GM19351 (cell line): ENCODE measurements around the gene UBE2E2.
A peak's percentile ranks its signal among the peaks of the same experiment; 100 is the strongest.

ENCODE experiments used
- ATAC-seq: cut with Tn5 transposase; IDR thresholded peaks from one replicate; pipeline ENCODE4 v1.9.1; 2021; ENCODE audit warnings: mild to moderate bottlenecking, moderate library complexity; ENCODE audit not compliant: unreplicated experiment

The UBE2E2 gene

GRCh38 chr3:23239211-23240068 lies 36.3 kb downstream of the UBE2E2 start:
- no peak for ATAC-seq

- ATAC-seq = no peak
Observed at GRCh38 chr3:23240171-23240785, 37.2 kb downstream of the UBE2E2 start.

- ATAC-seq = no peak
Observed at GRCh38 chr3:23241256-23241655, 38.1 kb downstream of the UBE2E2 start.

- no peak for ATAC-seq
Observed at GRCh38 chr3:23242106-23242505, 39.0 kb downstream of the UBE2E2 start.

- ATAC-seq = no peak
Observed at GRCh38 chr3:23244324-23245041, 41.4 kb downstream of the UBE2E2 start.

GRCh38 chr3:23246651-23247050 lies 43.5 kb downstream of the UBE2E2 start:
- no peak for ATAC-seq

- no peak for ATAC-seq
Observed at GRCh38 chr3:23248594-23249131, 45.5 kb downstream of the UBE2E2 start.

GRCh38 chr3:23249961-23250360 lies 46.8 kb downstream of the UBE2E2 start:
- no peak for ATAC-seq

GRCh38 chr3:23252122-23252521 lies 49.0 kb downstream of the UBE2E2 start:
- ATAC-seq = no peak

- ATAC-seq = peak; percentile 82
Observed at GRCh38 chr3:23253214-23253613, 50.1 kb downstream of the UBE2E2 start.

- ATAC-seq = no peak
Observed at GRCh38 chr3:23254282-23254681, 51.2 kb downstream of the UBE2E2 start.

- ATAC-seq = no peak
Observed at GRCh38 chr3:23254835-23255234, 51.7 kb downstream of the UBE2E2 start.

- ATAC-seq = no peak
Observed at GRCh38 chr3:23256741-23257435, 53.8 kb downstream of the UBE2E2 start.

- ATAC-seq = no peak
Observed at GRCh38 chr3:23258110-23258509, 55.0 kb downstream of the UBE2E2 start.

GRCh38 chr3:23259515-23259914 lies 56.4 kb downstream of the UBE2E2 start:
- no peak for ATAC-seq

GRCh38 chr3:23262766-23263165 lies 59.6 kb downstream of the UBE2E2 start:
- no peak for ATAC-seq

- no peak for ATAC-seq
Observed at GRCh38 chr3:23263796-23264195, 60.7 kb downstream of the UBE2E2 start.

GRCh38 chr3:23264413-23264812 lies 61.3 kb downstream of the UBE2E2 start:
- ATAC-seq = no peak

- peak; percentile 75 for ATAC-seq
Observed at GRCh38 chr3:23270423-23270822, 67.3 kb downstream of the UBE2E2 start.

GRCh38 chr3:23271876-23272741 lies 69.0 kb downstream of the UBE2E2 start:
- ATAC-seq = no peak
